Measurements from ENCODE around the gene HEXIM1. TPM values are rescaled to one million over a fixed set of nuclear protein-coding genes. Genes with fewer than 3 reads are reported as not detected.

HEXIM1 gene
- total and polyA plus RNA-seq, 2 experiments from 2014 or later: 9.2 to 10.9 TPM

- 0 out of 2 replicates have a peak overlapping the region, but pooled peaks have one; percentile 69 for H3K27ac ChIP-seq (ENCODE audit: low read depth)
Measured at GRCh38 chr17:45143094-45143670, 5.1 kb upstream of the HEXIM1 start.

GRCh38 chr17:45143767-45144198, 4.5 kb upstream of the HEXIM1 start:
- ATAC-seq: peak; percentile 11

More at GRCh38 chr17:45143094-45143670, 5.1 kb upstream of the HEXIM1 start:
- Histone ChIP-seq H4K20me1 (replicated peaks; ENCODE audit: insufficient read depth) (no peaks in the 10 kb centered on the region), H3K9me2 (ENCODE audit: insufficient read depth) (no peaks in the 10 kb centered on the region), H3K4me1 (ENCODE audit: insufficient read depth) (peaks cover 20% of the 10 kb centered on the region), H3K36me3 (ENCODE audit: insufficient read depth) (no peaks in the 10 kb centered on the region), H3K27me3 (ENCODE audit: insufficient read depth) (no peaks in the 10 kb centered on the region), H3K79me2 (replicated peaks; ENCODE audit: insufficient read depth) (no peaks in the 10 kb centered on the region), H3K4me2 (peak overlapping the region; percentile 80), H3K4me3 (peak overlapping the region; percentile 86), H3F3A (replicated peaks; ENCODE audit: low read depth) (peaks cover 12% of the 10 kb centered on the region), H2AFZ (peak overlapping the region; percentile 92; the same call in 1 of the 2 replicates)
- TF ChIP-seq NANOG (IDR thresholded peaks at IDR 0.05; ENCODE audit: borderline replicate concordance) (no peak), EZH2 (IDR thresholded peaks at IDR 0.05; ENCODE audit: low read depth, unreplicated experiment) (no peak)
- H3K9me3 Mint-ChIP-seq: no peaks in the 10 kb centered on the region
- DNase-seq (ENCODE audit: low spot score) (peak; percentile 47), ATAC-seq (0 out of 3 replicates have a peak, but pooled peaks have one; percentile 0)
- H3K27me3 Mint-ChIP-seq (ENCODE audit: insufficient read depth, low read depth, poor library complexity): peaks cover 25% of the 10 kb centered on the region
- 0 out of 2 replicates have a peak overlapping the region, but pooled peaks have one; percentile 15 for H3K27ac Mint-ChIP-seq
- peaks cover 2% of the 10 kb centered on the region; the same call in 1 of the 3 replicates for H3K36me3 Mint-ChIP-seq (ENCODE audit: low read depth)
- peaks cover 28% of the 10 kb centered on the region for H3K4me1 Mint-ChIP-seq
- H3K4me3 Mint-ChIP-seq: peak overlapping the region; percentile 72

More at GRCh38 chr17:45143767-45144198, 4.5 kb upstream of the HEXIM1 start:
- H3F3A ChIP-seq (replicated peaks; ENCODE audit: low read depth): peaks cover 12% of the 10 kb centered on the region
- no peak for TF ChIP-seq ZNF462 (CRISPR knock-in tag; IDR thresholded peaks at IDR 0.05)
- TF ChIP-seq STAT1 (IDR thresholded peaks at IDR 0.05; ENCODE audit: unreplicated experiment): no peak
- TF ChIP-seq JUNB (IDR thresholded peaks at IDR 0.05; ENCODE audit: unreplicated experiment): no peak
- no peak for TF ChIP-seq CREB1 (CRISPR knock-in tag; IDR thresholded peaks at IDR 0.05; ENCODE audit: low read depth)
- TF ChIP-seq REST (IDR thresholded peaks at IDR 0.05; ENCODE audit: unreplicated experiment): no peak
- peak overlapping the region; percentile 69 for H3K27ac ChIP-seq (ENCODE audit: low read depth)
- peaks cover 28% of the 10 kb centered on the region for H3K4me1 Mint-ChIP-seq
- no peaks in the 10 kb centered on the region for H3K27me3 ChIP-seq (ENCODE audit: insufficient read depth)
- H3K36me3 Mint-ChIP-seq (ENCODE audit: low read depth): no peaks in the 10 kb centered on the region; the same call in 2 of the 3 replicates
- peak; percentile 82 for DNase-seq (ENCODE audit: low spot score)
- peak overlapping the region; percentile 80 for H3K4me2 ChIP-seq
- H3K27ac Mint-ChIP-seq: no peak overlapping the region
- H2AFZ ChIP-seq: peak overlapping the region; percentile 92
- peaks cover 20% of the 10 kb centered on the region for H3K4me1 ChIP-seq (ENCODE audit: insufficient read depth)
- H3K9me3 Mint-ChIP-seq: no peaks in the 10 kb centered on the region
- H3K36me3 ChIP-seq (ENCODE audit: insufficient read depth): no peaks in the 10 kb centered on the region
- H4K20me1 ChIP-seq (replicated peaks; ENCODE audit: insufficient read depth): no peaks in the 10 kb centered on the region
- H3K4me3 Mint-ChIP-seq: peak overlapping the region; percentile 72
- H3K9me2 ChIP-seq (ENCODE audit: insufficient read depth): no peaks in the 10 kb centered on the region
- no peaks in the 10 kb centered on the region; the same call in 1 of the 2 replicates for H3K79me2 ChIP-seq (replicated peaks; ENCODE audit: insufficient read depth)
- H3K4me3 ChIP-seq: peak overlapping the region; percentile 86
- peaks cover 30% of the 10 kb centered on the region for H3K27me3 Mint-ChIP-seq (ENCODE audit: insufficient read depth, low read depth, poor library complexity)
